ENCODE measurements around the gene CRYGC.
A peak's percentile ranks its signal among the peaks of the same experiment; 100 is the strongest.

CRYGC gene

DNA sequence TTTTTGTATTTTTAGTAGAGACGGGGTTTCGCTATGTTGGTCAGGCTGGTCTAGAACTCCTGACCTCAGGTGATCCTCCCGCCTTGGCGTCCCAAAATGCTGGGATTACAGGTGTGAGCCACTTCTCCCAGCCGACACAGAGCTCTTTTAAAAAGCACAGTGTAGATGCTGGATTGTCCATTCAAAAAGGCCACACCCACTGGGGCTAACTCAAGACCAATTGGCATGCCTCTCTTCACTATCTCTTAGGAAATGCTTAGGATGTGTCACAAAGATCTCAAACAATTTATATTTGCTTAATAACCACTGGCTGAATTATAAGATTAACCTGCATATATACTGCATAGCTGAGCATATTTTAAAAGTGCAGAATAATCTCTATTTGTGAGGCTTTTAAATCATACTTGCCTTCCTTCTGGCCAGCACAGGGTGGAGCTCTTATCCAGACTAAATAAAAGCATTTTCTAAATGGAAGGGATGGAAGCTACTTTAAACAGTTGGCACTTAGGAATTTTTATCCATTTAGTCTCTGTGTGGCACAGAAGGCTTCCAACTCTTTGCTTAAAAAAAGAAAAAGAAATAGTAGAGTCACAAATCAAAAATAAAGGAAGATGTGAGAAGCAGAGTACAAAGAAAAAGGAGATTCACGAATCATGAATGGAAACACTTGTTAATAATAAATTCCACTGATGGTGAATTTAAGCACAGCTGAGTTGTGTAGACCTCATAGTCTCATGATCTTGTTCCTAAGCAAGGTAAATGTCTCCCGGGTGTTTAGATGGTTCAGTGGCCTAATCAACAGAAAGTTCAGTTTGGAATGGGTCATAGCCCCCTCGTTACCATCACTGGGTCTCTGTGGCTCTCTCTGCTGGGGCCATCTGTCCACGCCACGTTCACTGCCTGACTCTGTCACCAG lies 27.7 kb downstream of the CRYGC start:
- TF ChIP-seq NFIC (IDR thresholded peaks at IDR 0.05) (no peak), RAD21 (IDR thresholded peaks at IDR 0.05; ENCODE audit: low read depth) (peak; percentile 82)

DNA sequence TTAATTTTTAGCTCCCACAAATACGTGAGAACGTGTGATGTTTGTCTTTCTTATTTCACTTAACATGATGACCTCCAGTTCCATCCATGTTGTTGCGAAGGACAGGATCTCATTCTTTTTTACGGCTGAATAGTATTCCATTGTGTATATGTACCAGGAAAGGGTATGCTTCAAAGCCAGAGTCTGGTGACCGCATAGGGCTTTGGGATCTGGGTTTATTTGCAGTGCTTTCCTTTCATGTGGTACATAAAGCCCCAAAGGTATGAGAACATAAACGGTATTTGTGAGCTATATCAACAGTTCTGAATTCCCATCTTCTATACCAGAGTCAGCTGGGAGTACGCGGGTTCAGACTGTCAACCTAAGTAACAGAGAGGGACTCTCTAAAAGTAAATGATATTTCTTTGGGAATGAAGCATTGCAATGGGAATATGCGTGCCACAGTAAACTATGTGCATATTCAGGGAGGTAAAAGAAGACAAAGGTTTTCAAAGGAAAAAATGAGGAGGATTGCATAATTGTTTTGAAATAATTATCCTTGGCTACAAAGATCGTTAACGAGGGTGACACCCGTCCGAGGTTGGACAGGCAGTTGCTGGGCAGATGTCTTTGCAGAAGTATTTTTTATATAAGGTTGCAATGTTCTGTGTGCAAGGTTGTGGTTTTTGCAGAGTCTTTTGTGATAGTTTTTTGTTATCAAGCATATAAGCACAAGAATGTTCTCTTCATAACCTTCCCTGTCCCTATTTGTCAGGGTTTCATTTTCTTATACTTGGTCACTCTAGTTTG lies 29.8 kb downstream of the CRYGC start:
- TF ChIP-seq, protein P1, sequence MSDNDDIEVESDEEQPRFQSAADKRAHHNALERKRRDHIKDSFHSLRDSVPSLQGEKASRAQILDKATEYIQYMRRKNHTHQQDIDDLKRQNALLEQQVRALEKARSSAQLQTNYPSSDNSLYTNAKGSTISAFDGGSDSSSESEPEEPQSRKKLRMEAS (IDR thresholded peaks at IDR 0.05), result no peak
- TF ChIP-seq EP300 (IDR thresholded peaks at IDR 0.05; ENCODE audit: borderline replicate concordance), result no peak
- no peak for TF ChIP-seq RAD21 (IDR thresholded peaks at IDR 0.05; ENCODE audit: low read depth)

DNA sequence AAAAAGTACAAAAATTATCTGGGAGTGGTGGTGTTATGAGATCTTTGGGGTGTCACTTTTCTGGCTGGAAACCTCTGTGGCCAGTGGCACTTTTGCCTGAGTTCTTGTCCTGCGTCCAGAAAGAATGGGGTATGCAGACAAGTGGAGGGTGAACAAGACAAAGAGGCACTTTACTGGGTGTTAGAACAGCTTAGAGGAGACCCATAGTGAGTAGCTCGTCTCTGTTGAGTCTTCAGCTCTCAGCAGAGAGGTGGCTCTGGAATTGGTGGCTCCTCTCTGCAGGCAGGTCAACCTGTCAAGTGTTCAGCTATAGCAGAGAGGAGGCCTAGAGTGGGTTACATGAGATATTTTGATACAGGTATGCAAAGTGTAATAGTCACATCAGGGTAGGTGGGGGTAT lies 31.4 kb downstream of the CRYGC start:
- no peak for TF ChIP-seq ZBTB7A (IDR thresholded peaks at IDR 0.05; ENCODE audit: low read depth)
- TF ChIP-seq CEBPB (IDR thresholded peaks at IDR 0.05), result no peak

GRCh38 chr2:208097801-208098200 lies 31.8 kb downstream of the CRYGC start:
- no peak for TF ChIP-seq NFIC (IDR thresholded peaks at IDR 0.05)

- TF ChIP-seq YY1 (IDR thresholded peaks at IDR 0.05; ENCODE audit: low read depth), result no peak
- no peak for TF ChIP-seq CREB1 (IDR thresholded peaks at IDR 0.05; ENCODE audit: low read depth)
- TF ChIP-seq ZBTB7A (IDR thresholded peaks at IDR 0.05; ENCODE audit: low read depth), result no peak
- no peak for TF ChIP-seq EGR1 (IDR thresholded peaks at IDR 0.05)
- TF ChIP-seq TCF12 (IDR thresholded peaks at IDR 0.05; ENCODE audit: low read depth), result no peak
- TF ChIP-seq FOXM1 (IDR thresholded peaks at IDR 0.05; ENCODE audit: borderline replicate concordance, low read depth), result no peak
- TF ChIP-seq, protein P1 (IDR thresholded peaks at IDR 0.05), result no peak
- no peak for TF ChIP-seq TEAD4 (IDR thresholded peaks at IDR 0.05)
- TF ChIP-seq, protein P2, sequence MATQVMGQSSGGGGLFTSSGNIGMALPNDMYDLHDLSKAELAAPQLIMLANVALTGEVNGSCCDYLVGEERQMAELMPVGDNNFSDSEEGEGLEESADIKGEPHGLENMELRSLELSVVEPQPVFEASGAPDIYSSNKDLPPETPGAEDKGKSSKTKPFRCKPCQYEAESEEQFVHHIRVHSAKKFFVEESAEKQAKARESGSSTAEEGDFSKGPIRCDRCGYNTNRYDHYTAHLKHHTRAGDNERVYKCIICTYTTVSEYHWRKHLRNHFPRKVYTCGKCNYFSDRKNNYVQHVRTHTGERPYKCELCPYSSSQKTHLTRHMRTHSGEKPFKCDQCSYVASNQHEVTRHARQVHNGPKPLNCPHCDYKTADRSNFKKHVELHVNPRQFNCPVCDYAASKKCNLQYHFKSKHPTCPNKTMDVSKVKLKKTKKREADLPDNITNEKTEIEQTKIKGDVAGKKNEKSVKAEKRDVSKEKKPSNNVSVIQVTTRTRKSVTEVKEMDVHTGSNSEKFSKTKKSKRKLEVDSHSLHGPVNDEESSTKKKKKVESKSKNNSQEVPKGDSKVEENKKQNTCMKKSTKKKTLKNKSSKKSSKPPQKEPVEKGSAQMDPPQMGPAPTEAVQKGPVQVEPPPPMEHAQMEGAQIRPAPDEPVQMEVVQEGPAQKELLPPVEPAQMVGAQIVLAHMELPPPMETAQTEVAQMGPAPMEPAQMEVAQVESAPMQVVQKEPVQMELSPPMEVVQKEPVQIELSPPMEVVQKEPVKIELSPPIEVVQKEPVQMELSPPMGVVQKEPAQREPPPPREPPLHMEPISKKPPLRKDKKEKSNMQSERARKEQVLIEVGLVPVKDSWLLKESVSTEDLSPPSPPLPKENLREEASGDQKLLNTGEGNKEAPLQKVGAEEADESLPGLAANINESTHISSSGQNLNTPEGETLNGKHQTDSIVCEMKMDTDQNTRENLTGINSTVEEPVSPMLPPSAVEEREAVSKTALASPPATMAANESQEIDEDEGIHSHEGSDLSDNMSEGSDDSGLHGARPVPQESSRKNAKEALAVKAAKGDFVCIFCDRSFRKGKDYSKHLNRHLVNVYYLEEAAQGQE (IDR thresholded peaks at IDR 0.05; ENCODE audit: low read depth), result no peak
- TF ChIP-seq, protein P3, sequence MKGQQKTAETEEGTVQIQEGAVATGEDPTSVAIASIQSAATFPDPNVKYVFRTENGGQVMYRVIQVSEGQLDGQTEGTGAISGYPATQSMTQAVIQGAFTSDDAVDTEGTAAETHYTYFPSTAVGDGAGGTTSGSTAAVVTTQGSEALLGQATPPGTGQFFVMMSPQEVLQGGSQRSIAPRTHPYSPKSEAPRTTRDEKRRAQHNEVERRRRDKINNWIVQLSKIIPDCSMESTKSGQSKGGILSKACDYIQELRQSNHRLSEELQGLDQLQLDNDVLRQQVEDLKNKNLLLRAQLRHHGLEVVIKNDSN (IDR thresholded peaks at IDR 0.05), result no peak
- TF ChIP-seq NFIC (IDR thresholded peaks at IDR 0.05), result no peak
- TF ChIP-seq TAF1 (IDR thresholded peaks at IDR 0.05; ENCODE audit: low read depth), result no peak
These were observed 32.3 kb downstream of the CRYGC start for GRCh38 chr2:208097313-208097712.

DNA sequence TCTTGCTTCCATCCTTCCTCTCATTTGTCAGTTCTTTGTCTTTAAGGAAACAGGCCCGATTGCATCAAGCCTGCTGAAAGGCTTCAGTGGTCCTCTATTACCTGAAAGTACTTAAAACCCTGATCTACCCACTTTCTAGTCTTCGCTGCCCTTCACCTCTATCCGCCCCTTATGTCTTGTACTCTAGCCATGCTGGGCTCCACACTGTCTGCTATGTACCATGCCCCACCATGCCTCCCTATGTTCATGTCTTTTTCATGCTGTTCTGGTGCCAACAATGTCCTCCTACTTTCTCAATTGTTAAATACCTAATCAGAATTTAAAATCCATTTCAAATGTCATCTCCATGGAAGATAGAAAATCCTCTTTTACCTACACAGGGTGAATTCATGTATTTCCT lies 33.5 kb downstream of the CRYGC start:
- no peak for TF ChIP-seq YY1 (IDR thresholded peaks at IDR 0.05; ENCODE audit: low read depth)
- TF ChIP-seq EP300 (IDR thresholded peaks at IDR 0.05; ENCODE audit: borderline replicate concordance), result no peak
- TF ChIP-seq CEBPB (IDR thresholded peaks at IDR 0.05), result no peak
- no peak for TF ChIP-seq ZBTB7A (IDR thresholded peaks at IDR 0.05; ENCODE audit: low read depth)
- TF ChIP-seq, protein P3 (IDR thresholded peaks at IDR 0.05), result no peak
- no peak for TF ChIP-seq FOXM1 (IDR thresholded peaks at IDR 0.05; ENCODE audit: borderline replicate concordance, low read depth)
- no peak for TF ChIP-seq RAD21 (IDR thresholded peaks at IDR 0.05; ENCODE audit: low read depth)
- TF ChIP-seq, protein P1 (IDR thresholded peaks at IDR 0.05), result no peak
- TF ChIP-seq TCF12 (IDR thresholded peaks at IDR 0.05; ENCODE audit: low read depth), result no peak
- TF ChIP-seq, protein P2 (IDR thresholded peaks at IDR 0.05; ENCODE audit: low read depth), result no peak
- no peak for TF ChIP-seq EGR1 (IDR thresholded peaks at IDR 0.05)
- TF ChIP-seq TAF1 (IDR thresholded peaks at IDR 0.05; ENCODE audit: low read depth), result no peak
- TF ChIP-seq CREB1 (IDR thresholded peaks at IDR 0.05; ENCODE audit: low read depth), result no peak
